Activated CD4-positive, alpha-beta T cell treated with anti-CD3 and anti-CD28 coated beads, Interleukin-2, amount 50 U/mL, for 48 hours (primary cell): Measurements from ENCODE around the gene IRF7.
"Not testable (repeated sequence)": the region's sequence is repeated elsewhere in the genome, so short reads cannot be mapped to it uniquely, and the experiment has no call there.

Experiments
- DNase-seq, 2 experiments: peaks; one replicate each; pipeline ENCODE4 v3.0.0-alpha.2; 2020

Gene IRF7

DNA sequence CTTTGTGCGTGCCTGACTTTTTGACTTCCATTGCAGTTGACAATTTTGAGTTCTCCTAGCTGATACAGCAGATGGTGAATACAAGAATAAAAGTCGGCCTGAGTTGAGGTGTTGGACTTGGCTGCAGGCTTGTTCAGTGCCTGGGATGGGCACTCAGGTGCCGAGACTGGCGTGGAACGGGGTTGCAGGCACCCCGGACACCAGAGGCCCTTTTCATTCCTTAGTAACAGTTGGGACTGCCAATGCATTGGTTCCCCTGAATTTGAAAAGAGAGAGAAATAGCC lies 38.2 kb downstream of the IRF7 start:
- no peak for DNase-seq

DNA sequence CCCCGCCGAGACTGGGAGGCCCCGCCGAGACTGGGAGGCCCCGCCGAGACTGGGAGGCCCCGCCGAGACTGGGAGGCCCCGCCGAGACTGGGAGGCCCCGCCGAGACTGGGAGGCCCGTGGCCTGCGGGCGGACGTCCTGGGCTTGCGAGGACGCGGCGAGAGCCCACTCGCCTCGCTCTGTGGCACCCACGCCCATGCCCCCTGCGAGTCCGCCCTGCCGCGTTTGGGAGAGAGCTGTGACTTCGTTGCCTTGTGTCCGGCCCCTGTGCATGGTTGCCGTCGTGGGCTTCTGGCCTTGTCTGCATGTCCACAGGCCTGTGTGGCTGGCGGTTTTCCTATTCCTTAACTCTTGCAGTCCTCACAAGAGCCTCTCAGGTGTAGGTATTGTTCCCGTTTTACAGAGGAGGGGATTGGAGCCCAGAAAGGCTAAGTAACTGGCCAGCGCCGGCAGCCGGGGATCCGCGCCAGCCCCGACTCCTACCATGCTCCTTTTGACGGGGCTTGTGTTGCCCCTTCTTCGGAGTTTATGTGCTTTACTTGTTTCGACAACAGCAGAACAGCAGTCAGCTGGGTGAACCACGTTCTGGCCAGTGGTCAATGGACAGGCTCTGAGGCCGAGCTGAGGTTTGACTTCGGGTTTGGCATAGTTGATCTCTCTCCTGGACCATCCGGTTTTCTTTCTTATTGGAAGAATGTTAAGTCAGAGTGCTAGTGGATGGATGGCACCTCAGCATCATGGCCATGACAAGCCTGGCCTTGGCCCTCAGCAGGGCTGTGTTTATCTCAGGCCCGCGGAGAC lies 38.7 kb downstream of the IRF7 start:
- no peak for DNase-seq

DNA sequence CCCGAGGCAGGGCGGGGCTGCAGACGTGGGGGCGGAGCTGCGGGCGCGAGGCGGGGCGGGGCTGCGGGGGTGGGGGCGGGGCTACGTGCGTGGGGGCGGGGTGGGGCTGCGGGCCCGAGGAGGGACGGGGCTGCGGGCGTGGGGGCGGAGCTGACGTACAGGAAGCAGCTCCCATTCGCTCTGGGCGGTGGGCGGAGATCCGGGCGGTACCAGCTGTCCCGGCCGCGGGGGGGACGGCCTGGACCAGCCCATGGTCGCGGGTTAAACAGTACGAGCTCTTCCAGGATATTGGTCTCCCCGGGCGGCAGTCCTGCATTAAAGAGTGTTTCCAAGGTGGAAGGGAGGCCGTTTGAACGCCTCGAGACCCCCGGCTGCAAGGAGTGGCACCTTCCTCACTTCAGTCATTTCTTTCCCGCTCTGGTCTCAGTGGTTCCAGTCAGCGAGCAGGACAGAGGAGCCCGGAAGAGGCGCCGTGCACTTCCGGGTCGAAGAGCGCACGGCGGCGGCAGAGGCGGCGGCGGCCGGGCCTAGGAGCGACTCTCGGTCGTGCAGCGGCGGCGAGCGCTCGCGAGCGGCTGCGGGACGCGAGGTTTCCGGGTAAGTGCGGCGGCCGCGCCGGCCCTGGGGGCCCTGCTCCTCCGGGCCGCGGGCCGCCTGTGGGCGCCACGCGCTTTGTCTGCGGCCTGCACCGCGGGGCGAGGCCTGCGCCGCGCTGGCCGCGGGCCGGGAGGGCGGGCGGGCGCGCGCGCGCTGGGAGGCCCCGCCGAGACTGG lies 39.6 kb downstream of the IRF7 start, which contains the start of gene PHRF1:
TSS of gene PHRF1 (plus strand) at position 475 of the 773 bp plus-strand sequence. CDS start 5,043 bp downstream, outside the sequence.
- peak; percentile 95 for DNase-seq

DNA sequence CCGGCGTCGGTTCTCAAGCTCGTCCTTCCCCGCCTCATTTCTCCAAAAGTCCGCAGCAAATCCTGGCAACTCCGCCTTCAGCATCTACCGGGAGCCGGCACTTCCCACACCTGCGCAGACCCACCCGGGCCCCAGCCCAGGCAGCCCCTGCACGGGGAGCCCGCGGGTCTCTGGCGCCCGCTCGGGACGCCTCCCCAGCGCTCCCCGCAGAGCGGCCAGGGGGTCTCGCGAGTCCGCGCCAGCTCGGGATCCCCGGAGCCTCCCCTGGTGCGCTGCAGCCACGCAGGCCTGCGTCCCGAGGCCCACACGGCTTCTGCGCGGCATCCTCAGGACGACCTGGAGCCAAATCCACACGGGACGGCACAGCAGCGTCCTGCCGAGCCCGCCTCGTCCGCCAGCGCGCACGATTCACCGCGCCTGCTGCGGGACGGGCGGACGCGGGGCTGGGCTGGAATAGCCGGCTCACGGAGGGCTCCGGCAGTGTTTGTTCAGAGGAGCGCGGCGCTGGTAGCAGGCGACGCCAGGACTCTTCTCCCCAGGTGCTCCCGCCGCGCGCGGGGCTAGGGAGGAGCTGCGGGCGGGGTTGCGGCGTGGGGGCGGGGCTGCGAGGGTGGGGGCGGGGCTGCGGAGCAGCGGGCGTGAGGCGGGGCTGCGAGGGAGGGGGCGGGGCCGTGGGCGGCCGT lies 40.3 kb downstream of the IRF7 start:
- DNase-seq = no peak

DNA sequence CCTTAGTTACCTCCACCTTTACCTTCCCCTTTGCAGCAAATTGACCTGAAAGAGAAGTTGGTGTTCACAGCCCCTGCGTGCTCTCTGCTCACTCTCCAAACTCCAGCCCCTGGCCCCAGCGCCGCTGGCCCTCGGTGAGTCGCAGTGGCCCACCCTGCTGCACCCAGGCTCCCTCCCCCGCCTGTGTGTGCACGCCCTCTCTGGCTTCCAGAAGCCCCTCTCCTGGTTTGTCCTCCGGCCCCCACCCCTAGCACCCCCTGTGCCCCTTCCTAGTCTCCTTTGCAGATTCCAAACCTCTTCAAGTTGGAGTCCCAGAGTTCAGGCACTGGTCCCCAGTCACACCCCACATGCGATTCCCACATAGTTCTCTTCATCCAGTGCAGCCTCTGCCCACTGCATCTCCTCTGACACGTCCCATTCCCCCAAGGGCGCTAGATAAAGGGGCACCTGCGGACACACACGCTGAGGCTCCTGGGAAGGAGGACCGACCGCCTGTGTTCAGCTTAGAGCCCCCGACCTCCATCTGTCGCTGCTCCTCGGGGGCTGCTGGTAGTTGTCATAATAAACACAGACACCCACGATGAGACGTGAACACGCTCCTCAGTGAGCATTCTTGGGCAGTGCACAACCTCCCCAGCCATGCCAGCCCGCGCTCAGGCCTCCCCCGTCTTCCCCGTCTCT lies 41.0 kb downstream of the IRF7 start:
- DNase-seq = no peak

- DNase-seq = not testable (repeated sequence)
These were observed 41.6 kb downstream of the IRF7 start for GRCh38 chr11:574031-574570.

- no peak for DNase-seq
These were observed 42.5 kb downstream of the IRF7 start for GRCh38 chr11:573146-573759.

- no peak for DNase-seq
These were observed 44.0 kb downstream of the IRF7 start for GRCh38 chr11:571802-572185.

- no peak for DNase-seq
These were observed 46.4 kb downstream of the IRF7 start for GRCh38 chr11:569158-569885.

DNA sequence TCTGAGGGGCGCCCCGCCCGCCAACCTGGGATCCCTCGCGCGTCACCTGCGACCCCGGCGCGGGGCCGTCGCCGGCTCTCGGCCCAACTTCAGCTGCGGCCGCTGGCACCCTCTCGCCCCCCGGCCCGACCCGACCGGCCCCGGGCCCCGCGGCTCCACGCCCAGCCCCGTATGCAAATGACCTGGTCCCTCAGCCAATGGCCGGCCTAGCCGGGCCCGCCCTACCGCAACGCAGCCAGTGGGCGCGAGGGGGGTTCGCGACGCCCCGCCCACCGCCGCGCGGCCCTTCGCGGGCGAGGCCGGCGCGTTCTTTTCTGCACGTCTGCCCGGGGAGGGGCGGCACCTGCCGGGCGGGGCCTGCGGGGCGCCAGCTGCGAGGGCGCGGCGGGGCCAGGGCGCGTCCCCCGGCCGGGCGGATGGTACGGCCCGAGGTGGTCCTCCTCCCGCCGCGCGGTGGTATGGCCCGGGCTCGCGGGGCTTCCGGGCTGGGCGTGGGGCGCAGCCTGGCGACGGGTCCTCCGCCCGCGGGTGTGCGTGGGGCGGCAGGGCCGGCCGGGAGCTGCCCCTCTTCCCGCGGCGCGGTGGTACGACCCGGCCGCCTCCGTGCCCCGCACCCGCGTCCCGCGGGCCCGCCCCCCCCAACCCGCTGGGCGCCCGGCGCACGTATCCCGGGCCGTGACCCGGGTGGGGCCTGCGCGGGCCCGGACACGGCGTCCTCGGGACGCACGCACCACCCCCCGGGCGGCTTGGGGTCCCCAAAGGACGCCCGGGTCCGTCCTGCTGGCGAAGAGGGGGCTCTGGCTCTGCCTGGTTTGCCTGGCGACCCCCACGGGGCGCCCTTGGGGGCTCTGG lies 47.2 kb downstream of the IRF7 start:
- DNase-seq = peak; percentile 92 to 93

DNA sequence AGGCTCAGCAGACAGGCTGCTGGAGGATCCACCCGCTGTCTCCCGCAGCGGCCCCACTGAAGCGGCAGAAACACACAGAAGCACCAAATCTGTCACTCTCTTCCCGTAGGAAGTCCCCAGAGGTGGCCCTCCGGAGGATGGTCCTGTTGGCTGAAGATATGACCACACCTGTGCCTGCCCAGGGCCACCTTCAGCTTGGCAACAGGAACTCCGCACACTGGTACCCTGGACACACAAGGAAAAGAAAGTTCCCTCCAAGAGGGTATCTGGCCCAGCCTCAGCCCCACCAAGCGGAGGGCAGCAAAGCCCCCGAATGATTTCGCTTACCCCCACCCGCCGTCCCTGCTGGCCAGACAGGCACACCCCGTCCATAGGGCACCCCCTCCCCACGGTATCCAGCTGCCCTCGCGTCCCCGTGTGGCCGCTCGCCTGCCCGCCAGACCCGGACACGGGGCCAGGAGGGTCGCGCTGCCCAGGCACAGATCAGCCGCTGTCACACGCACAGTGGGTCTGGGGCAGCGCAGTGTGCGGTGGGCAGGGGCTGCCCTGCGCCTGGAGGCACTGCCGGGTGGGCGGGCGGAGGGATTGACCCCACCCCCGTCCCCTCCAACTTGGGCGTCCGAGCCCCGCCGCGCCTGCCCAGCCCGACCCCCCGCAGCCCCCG lies 48.0 kb downstream of the IRF7 start:
- no peak for DNase-seq

DNA sequence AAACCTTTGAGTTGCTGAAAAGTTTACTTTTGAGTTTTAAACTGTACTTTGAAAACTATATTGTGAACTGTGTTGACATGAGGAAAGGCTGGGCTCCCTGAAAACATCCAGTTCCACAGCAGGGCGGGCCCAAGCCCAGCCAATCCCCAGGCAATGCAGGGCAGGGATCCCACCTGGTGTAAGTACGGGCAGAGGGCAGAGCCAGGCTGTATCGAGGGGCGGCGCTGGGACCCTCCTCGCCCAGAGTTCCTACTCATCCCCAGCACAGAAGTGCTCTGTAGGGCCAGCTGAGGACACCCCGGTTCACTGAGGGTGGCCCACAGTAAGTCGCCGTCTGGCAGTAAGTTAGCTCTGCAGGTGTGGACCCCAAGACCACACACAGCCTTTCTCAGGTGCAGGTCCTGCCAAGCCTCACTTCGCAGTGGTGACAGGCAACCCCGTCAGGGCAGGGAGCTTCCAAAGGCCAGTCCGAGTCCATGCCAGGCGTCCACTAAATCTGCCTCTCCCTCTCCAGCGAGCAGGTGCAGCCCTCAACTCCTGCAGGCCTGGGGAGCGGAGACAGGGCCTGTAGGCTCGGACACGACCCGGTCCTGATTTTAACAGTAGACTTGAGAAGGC lies 48.6 kb downstream of the IRF7 start:
- no peak for DNase-seq

DNA sequence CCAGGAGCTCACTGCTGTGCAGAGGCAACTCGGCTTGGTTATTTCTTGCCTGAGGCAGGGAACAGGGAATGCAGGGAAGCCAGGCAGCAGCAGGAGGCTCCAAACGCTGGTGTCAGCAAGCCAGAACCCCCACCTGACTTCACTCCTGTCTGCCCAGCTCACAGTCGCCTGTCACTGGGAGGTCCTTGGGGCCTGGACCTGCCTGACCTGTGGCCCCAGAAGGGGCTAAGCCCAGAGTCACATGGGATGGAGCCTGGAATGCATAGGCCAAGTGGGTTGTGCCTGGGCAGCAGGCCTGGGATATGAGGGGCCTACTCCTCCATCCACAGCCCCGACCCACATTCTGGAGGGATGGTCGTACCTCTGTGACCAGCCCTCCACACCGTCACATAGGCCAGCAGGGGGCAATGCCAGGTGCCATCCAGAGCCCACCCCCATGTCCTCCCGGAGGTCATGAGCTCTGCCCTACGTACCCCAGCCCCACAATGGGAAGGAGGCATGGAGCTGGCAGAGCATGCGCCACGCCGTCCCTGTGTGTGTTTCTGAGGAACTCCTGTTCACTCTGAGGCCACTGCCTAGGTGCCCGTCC lies 49.7 kb downstream of the IRF7 start:
- DNase-seq = no peak

- no peak for DNase-seq
These were observed 51.8 kb downstream of the IRF7 start for GRCh38 chr11:563812-564578.

- no peak for DNase-seq
These were observed 52.5 kb downstream of the IRF7 start for GRCh38 chr11:563066-563811.
